ENCODE data around the gene ACOT7. TPM values are rescaled to one million over a fixed set of nuclear protein-coding genes. Genes with fewer than 3 reads are reported as not detected.

ACOT7 gene
- total and polyA plus RNA-seq, 2 of the 13 experiments (the other 11 are each of a cell fraction or from before 2014, with no cell fraction given): 33.0 to 55.8 TPM

- no peak for TF ChIP-seq ZNF615 (CRISPR knock-in tag; IDR thresholded peaks at IDR 0.05; ENCODE audit: borderline replicate concordance)
- no peak for TF ChIP-seq CENPX (CRISPR knock-in tag; IDR thresholded peaks at IDR 0.05)
- no peak for TF ChIP-seq CERS6 (CRISPR knock-in tag; IDR thresholded peaks at IDR 0.05)
- no peak for TF ChIP-seq PHB2 (IDR thresholded peaks at IDR 0.05; ENCODE audit: partially characterized antibody)
- no peak for TF ChIP-seq EEA1 (CRISPR knock-in tag; IDR thresholded peaks at IDR 0.05; ENCODE audit: borderline replicate concordance)
- no peak; the same call in 1 of the 2 replicates for TF ChIP-seq ZNF280B (CRISPR knock-in tag; IDR thresholded peaks at IDR 0.05; ENCODE audit: borderline replicate concordance)
- TF ChIP-seq ELF4 (CRISPR knock-in tag; IDR thresholded peaks at IDR 0.05; ENCODE audit: borderline replicate concordance): no peak
- TF ChIP-seq IKZF1 (IDR thresholded peaks at IDR 0.05): no peak
- TF ChIP-seq FOXO1 (CRISPR knock-in tag; IDR thresholded peaks at IDR 0.05): no peak
- no peak for TF ChIP-seq GRHL1 (CRISPR knock-in tag; conservative IDR thresholded peaks at IDR 0.05)
- TF ChIP-seq ZNF891 (CRISPR knock-in tag; IDR thresholded peaks at IDR 0.05): no peak
- TF ChIP-seq PATZ1 (CRISPR knock-in tag; IDR thresholded peaks at IDR 0.05): peak; percentile 46; the same call in 1 of the 2 replicates
- TF ChIP-seq ZNF260 (CRISPR knock-in tag; IDR thresholded peaks at IDR 0.05; ENCODE audit: borderline replicate concordance, low read depth): no peak
- TF ChIP-seq STAG1 (CRISPR knock-in tag; IDR thresholded peaks at IDR 0.05): peak; percentile 51
- no peak for TF ChIP-seq SOX5 (CRISPR knock-in tag; IDR thresholded peaks at IDR 0.05; ENCODE audit: borderline replicate concordance)
Observed at GRCh38 chr1:6378096-6378746, 15.3 kb downstream of the ACOT7 start (continued).

Data from HepG2 (cell line).